Measurements from ENCODE around the gene LRIT3.

DNA sequence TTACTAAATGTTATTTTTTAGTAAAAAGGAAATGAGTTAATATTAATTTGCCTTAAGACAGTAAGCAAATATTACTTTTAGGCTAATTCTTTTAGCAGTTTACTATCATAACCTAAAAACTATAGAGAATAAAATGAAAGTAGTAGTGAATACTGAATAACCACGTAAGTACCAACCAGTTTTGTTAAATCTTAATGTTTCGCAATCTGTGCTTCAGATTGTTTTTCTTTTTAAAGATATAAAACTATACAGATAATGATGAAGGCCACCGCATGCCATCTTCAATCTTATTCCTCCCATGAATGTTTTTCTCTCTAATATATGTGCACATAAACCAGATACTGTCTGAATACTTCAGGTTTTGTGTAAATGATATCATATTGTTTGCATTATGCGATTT, 14.2 kb upstream of the LRIT3 start:
- TF ChIP-seq CTCF (IDR thresholded peaks at IDR 0.05; ENCODE audit: low read depth, low read length, poor library complexity, severe bottlenecking) (no peak), EZH2phosphoT487 (IDR thresholded peaks at IDR 0.05; ENCODE audit: borderline replicate concordance, low read length) (no peak)
